Measurements from ENCODE around the gene ISLR2. TPM values are rescaled to one million over a fixed set of nuclear protein-coding genes. Genes with fewer than 3 reads are reported as not detected.
A peak's percentile ranks its signal among the peaks of the same experiment; 100 is the strongest.

ISLR2 gene
- total RNA-seq, 1 donor from 2014 or later = 4.1 TPM

DNA sequence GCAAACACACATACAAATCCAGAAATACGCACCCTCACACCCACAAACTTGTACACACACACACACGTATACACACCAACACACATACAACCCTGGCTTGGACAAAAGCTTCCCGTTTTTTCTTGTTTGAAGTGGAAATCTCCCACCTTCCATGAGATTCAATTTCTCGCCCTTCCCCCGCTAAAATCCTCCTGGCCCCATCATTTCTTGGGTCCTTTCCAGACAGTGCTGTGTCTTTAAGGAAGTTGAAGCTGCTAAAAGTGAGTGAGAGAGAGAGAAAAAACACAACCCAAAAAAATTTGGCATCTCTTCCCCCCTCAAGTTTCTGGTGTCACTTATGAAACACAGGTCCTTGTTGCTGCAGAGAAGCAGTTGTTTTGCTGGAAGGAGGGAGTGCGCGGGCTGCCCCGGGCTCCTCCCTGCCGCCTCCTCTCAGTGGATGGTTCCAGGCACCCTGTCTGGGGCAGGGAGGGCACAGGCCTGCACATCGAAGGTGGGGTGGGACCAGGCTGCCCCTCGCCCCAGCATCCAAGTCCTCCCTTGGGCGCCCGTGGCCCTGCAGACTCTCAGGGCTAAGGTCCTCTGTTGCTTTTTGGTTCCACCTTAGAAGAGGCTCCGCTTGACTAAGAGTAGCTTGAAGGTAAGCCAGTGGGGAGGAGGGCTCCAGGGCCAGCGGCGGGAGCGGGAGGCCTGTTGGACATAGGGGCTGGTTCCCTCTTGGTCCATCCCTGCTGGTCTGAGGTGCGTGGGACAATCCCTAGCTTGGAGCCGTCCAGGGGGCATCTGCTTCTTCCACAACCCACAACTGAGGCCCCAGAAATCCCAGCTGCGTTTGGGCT is 43.2 kb downstream of the ISLR2 start, which contains the start of gene ISLR:
Gene ISLR, plus strand, starts transcription at position 331 of the 839 bp plus-strand sequence. CDS start 1,149 bp downstream, outside the sequence.
- DNase-seq (ENCODE audit: low spot score) = peak; percentile 74
- intact Hi-C loops (cut with DNase I) = loop anchor here (2.0 kb wide), 1 partner anchor 37 kb away; no protein-coding TSS in a partner anchor

DNA sequence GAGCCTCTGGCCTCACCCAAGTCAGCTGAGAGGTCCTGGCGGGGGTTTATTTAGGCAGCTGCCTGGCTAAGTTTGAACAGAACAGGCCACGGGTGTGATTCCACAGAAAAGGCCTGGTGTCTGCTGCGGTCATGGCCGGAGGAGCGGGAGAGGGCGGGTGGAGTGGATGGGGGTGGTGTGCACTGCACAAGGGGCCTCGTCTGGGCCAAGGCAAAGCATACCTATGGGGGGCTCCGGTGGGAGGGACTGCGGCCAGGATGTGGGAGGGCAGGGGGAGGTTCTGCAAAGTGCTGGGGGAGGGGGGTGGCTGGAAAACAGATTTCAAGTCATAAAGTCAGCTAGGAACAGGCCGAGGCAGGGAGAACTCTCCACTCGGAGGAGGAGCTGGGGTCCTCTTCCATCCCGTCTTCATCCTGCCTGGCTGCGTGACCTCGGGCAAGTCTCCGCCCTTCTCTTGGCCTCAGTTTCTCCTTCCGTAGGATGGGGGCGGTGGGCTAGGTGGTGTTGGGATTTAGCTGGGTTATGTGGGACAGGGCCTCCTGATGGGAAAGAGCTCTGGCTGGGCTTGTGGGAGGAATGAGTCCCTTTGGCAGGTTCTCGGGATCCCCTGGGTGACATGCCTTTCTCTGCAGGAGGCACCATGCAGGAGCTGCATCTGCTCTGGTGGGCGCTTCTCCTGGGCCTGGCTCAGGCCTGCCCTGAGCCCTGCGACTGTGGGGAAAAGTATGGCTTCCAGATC is 44.0 kb downstream of the ISLR2 start:
- intact Hi-C loops (cut with DNase I) = no loop called here
- DNase-seq (ENCODE audit: low spot score) = peak; percentile 77

- no peak for DNase-seq (ENCODE audit: low spot score)
Observed at GRCh38 chr15:74174958-74175253, 44.5 kb downstream of the ISLR2 start.

GRCh38 chr15:74175271-74176191 is 45.1 kb downstream of the ISLR2 start:
- intact Hi-C loops (cut with DNase I) = no loop called here
- no peak for DNase-seq (ENCODE audit: low spot score)

More at GRCh38 chr15:74174958-74175253, 44.5 kb downstream of the ISLR2 start:
- intact Hi-C loops (cut with DNase I) = no loop called here

DNA sequence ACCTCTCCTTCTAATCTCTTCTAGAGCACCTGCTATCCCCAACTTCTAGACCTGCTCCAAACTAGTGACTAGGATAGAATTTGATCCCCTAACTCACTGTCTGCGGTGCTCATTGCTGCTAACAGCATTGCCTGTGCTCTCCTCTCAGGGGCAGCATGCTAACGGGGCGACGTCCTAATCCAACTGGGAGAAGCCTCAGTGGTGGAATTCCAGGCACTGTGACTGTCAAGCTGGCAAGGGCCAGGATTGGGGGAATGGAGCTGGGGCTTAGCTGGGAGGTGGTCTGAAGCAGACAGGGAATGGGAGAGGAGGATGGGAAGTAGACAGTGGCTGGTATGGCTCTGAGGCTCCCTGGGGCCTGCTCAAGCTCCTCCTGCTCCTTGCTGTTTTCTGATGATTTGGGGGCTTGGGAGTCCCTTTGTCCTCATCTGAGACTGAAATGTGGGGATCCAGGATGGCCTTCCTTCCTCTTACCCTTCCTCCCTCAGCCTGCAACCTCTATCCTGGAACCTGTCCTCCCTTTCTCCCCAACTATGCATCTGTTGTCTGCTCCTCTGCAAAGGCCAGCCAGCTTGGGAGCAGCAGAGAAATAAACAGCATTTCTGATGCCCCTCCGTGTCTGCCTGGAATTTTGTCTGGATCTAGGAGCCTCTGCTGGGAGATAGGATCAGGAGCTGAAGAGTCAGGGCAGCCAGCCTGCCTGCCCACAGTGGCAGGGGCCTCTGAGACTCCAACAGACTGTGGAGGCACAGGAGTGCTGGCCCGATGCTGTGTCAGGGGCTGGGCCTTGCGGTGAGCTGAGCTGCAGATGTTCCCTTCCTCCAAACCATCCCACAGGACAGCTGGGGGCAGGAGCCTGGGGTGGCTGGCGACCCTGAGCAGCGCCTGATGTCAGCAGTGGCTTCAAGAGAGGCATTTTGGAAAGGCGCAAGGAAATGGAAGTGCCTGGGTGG is 46.2 kb downstream of the ISLR2 start:
- DNase-seq (ENCODE audit: low spot score) = no peak
- intact Hi-C loops (cut with DNase I) = no loop called here

DNA sequence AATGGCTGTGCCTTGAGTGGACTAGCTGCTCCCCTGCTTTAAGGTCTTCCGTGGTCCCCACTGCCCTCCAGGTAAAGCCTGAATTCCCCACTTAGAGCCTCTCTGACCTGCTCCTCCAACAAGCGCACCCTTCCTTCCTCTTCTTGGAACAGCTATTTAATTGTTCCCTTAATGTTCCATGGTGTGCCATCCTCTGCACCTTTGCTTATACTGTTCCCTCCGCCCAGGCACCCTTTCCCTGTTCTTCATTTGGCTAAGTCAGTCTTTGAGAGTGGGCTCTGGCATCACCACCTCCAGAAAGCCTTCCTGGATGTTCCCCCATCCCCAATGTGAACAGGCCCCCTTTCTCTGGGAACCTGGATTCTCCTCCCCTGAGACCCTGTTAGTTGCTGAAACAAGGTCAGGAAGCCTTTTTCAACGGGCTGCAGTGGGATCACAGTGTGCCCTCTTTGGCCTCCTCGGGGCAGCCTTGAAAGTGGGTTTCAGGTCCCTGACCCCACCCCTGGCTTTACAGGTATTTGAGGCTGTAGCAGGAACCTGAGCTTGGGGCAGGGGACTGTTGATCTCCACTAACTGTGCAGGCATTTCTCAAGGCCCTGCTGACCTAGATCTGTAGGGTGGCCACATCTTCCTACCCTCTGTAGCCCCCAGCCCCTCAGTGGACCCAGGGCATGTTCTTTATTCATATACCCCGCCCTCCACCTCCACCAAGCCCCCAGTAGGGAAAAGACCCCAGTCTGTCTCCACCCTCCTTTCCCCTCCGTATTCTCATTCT is 48.1 kb downstream of the ISLR2 start:
- DNase-seq (ENCODE audit: low spot score) = peak; percentile 66
- intact Hi-C loops (cut with DNase I) = no loop called here

GRCh38 chr15:74179101-74179841 is 48.9 kb downstream of the ISLR2 start:
- intact Hi-C loops (cut with DNase I) = no loop called here
- peak; percentile 86 for DNase-seq (ENCODE audit: low spot score)

- intact Hi-C loops (cut with DNase I) = no loop called here
- DNase-seq (ENCODE audit: low spot score) = no peak
Observed at GRCh38 chr15:74179983-74180880, 49.8 kb downstream of the ISLR2 start.

GRCh38 chr15:74180881-74181602 is 50.7 kb downstream of the ISLR2 start:
- intact Hi-C loops (cut with DNase I) = no loop called here

GRCh38 chr15:74182131-74182530 is 51.7 kb downstream of the ISLR2 start:
- no peak for DNase-seq (ENCODE audit: low spot score)
- intact Hi-C loops (cut with DNase I) = no loop called here

More at GRCh38 chr15:74180881-74181602, 50.7 kb downstream of the ISLR2 start:
- DNase-seq (ENCODE audit: low spot score) = no peak

- intact Hi-C loops (cut with DNase I) = no loop called here
- no peak for DNase-seq (ENCODE audit: low spot score)
Observed at GRCh38 chr15:74184582-74185091, 54.3 kb downstream of the ISLR2 start.

DNA sequence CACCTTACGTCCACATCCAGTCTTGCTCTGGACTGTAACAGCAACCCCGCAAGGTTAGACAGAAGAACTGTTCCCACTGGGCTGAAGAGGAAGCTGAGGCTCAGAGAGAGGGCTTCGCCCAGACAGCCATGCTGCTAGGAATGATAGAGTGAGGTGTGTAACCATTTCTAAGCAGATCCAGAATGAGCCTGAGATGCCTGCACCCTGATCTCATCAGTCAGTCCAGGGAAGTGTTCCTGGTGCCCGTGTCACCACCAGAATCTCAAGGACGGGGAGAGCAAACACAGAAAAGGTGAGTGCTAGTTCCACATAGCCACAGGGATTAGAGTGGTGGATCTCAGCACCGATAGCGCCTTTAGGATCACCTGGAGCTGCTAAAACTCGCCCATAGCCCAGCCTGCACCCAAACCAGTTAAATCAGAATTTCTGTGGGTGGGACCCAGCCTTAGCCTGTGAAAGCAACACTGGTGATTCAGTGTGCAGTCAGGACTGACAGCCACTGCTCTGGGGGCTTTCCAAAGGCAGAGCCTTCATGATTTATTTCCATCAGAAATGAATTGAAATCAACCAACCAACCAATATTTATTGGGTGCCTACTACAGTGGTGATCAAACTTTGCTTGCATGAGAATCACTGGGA is 55.4 kb downstream of the ISLR2 start:
- intact Hi-C loops (cut with DNase I) = no loop called here
- DNase-seq (ENCODE audit: low spot score) = no peak

Data from cardiac septum (tissue), 1 donor.